ENCODE measurements around the gene CNTNAP3B.
"Not testable (repeated sequence)": the region's sequence is repeated elsewhere in the genome, so short reads cannot be mapped to it uniquely, and the experiment has no call there.

CNTNAP3B gene

DNA sequence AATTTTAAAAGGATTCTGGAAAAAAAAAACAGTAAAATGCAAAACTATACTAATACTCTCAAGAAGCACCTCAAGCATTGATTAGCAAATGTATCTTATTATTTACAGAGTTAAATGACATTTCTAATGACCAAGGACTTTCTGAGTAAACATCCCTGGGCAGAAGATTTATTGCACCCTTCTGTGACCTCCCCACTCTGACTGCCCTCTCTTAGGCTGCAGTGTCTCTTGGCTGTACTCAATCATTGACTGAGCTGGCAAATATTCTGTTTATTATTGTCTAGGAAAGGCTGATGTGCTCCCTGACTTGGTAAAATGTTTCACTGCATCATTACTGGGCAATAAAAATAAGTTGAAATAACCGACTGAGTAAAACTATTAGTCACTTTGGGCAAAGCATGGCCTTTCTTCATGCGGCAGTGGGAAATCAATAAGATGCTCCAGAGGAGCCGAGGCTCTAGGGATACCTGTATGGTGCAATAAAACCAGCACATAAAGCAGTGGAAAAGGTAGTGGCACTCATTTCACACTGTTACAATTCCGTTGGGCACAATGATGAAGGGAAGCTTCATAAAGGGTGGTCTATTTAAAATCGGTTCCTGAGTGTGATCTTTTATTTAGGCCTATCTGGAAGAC lies 151.1 kb downstream of the CNTNAP3B start:
- not testable (repeated sequence) for DNase-seq, ATAC-seq

- not testable (repeated sequence) for DNase-seq, ATAC-seq
These were observed 154.3 kb downstream of the CNTNAP3B start for GRCh38 chr9:41974906-41975305.

GRCh38 chr9:41953007-41953406 lies 176.2 kb downstream of the CNTNAP3B start:
- ATAC-seq, DNase-seq: not testable (repeated sequence)

GRCh38 chr9:41941738-41942137 lies 187.5 kb downstream of the CNTNAP3B start:
- not testable (repeated sequence) for ATAC-seq, DNase-seq

DNA sequence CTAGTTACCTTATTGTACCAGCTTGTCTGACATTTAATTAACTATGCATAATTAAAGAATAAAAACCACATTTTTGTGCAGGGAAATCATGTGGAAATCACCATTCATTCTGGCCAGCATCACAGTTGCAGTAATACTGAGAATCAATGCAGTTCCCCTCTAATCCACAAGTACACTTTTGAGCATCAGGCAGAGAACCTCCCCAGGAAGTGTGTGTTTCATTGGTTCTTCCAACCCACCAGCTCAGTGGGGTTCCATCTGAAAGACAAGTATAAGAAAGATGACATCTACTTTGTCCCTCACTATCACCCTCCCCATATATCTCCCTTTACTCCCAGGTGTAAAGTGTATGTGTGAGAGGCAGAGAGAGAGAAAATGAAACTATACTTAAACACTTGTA lies 191.1 kb downstream of the CNTNAP3B start:
- ATAC-seq: not testable (repeated sequence)

DNA sequence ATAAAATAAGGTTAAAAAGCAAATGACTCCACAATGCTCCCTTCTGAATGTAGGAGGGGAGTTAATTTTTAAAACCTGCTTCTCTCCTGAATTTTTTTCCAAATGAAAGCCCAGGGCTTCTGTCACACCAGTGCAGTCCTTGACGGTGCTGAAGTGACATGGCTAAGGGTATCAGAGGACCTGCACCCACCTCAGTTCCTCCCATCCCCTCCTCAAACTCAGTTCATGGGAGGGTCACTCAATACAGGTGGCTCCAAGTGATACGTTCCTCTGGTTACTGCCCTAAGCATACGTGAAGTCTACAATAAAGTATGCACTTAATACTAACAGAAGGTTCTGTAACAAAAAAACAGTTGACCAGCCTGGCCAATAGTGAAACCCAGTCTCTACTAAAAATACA lies 193.5 kb downstream of the CNTNAP3B start:
- not testable (repeated sequence) for ATAC-seq, DNase-seq

More for the DNA sequence above, 191.1 kb downstream of the CNTNAP3B start:
- not testable (repeated sequence) for DNase-seq

- DNase-seq, ATAC-seq: not testable (repeated sequence)
These were observed 200.1 kb downstream of the CNTNAP3B start for GRCh38 chr9:41929172-41929571.

- not testable (repeated sequence) for DNase-seq, ATAC-seq
These were observed 211.9 kb downstream of the CNTNAP3B start for GRCh38 chr9:41917374-41917773.

GRCh38 chr9:41905488-41905887 lies 223.7 kb downstream of the CNTNAP3B start:
- not testable (repeated sequence) for ATAC-seq, DNase-seq

DNA sequence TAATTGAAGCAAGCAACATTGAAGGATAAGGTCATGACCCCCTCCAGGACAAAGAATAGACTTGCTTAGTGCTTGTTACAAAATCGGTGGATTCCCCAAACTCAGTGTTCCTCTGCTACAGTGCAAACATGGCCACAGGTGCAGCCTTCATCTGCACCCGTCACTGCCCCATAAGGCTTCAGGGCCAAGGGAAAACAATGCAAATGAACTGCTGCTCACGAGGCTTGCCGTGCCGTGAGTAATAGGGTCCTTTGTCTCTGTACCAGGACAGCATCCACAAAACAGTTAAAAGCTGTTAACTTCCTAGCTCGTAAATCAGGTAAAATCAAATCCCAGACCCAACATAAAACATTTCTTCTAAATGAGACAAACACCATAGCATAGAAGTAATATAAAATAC lies 226.5 kb downstream of the CNTNAP3B start:
- ATAC-seq: not testable (repeated sequence)

GRCh38 chr9:41898720-41899343 lies 230.4 kb downstream of the CNTNAP3B start:
- DNase-seq, ATAC-seq: not testable (repeated sequence)

More for the DNA sequence above, 226.5 kb downstream of the CNTNAP3B start:
- not testable (repeated sequence) for DNase-seq

GRCh38 chr9:41874557-41874956 lies 254.7 kb downstream of the CNTNAP3B start:
- ATAC-seq, DNase-seq: not testable (repeated sequence)

- ATAC-seq: not testable (repeated sequence)
These were observed 273.8 kb downstream of the CNTNAP3B start for GRCh38 chr9:41855422-41855821.

DNA sequence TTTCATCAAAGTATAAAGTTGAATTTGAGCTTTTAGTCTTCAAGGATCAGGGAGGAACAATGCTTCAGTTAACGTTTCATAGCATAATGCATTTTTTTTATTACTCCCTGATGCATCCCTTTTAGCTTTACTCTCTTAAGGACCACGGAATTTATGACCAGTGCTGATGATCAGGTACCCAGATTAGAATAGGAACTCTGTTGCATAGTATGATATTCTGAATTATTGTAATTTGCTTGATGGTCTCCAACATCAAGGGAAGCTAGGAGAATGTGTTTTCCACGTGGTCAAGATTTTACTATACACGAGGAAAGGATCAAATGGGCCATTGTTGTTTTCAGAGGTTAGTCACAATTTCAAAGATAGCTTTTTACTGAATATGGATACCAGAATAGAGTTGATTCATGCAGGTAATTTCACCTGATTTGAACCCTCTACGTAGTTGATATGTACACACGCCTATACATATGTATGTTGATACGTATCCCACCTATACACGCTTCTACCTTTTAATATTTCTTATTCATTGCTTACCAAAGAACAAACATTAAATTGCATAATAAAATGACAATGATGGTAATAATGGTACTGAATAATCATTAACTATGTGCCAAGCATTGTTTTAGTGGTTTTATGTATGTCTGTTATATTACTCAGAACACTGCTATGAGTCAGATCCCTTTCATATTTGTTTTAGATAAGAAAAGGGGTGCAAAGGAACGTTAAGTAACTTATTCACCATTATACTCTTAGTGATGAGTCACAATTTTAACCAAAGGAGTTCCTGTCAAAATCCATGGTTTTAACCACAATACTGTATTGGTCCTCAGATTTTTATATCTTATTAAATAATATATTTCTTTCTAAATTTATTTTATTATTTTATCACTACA lies 277.1 kb downstream of the CNTNAP3B start:
- not testable (repeated sequence) for ATAC-seq, DNase-seq

More at GRCh38 chr9:41855422-41855821, 273.8 kb downstream of the CNTNAP3B start:
- DNase-seq: not testable (repeated sequence)

DNA sequence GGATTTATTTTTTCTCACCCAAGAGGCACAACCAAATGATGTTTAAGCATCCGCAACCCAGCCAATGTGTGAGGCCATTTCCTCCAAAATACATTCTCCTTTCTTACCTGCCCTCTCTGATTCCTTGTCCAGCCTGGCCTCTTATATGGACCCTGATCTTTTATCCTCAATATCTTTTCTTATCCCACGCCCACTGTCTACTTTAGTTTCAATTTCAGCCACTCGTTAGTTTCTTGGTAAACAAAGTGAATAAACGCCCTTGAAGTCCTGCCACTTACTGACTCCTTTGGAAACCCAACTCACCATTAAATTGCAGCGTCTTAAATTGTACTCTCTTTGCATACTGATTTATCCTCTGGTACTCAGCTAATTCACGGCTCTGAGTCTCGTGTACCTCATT lies 281.4 kb downstream of the CNTNAP3B start:
- not testable (repeated sequence) for ATAC-seq, DNase-seq
